Activated T-helper 2 cell treated with anti-CD3 and anti-CD28 coated beads, Interferon-gamma antibody, Interleukin-2, Interleukin-4, amounts not matched to agents 10 μg/mL and 5 μg/mL and 100 μg/mL, durations not matched to agents 14 hours and 24 hours and 36 hours (primary cell): Measurements from ENCODE around the gene PES1. TPM values are rescaled to one million over a fixed set of nuclear protein-coding genes. Genes with fewer than 3 reads are reported as not detected.

Source experiments
- DNase-seq: peaks from one replicate; pipeline ENCODE4 v3.0.0; 2021; ENCODE audit warnings: low spot score
- H3K27ac Mint-ChIP-seq: one replicate; pipeline ENCODE4 v1.8.0; 2021; ENCODE audit warnings: mixed read lengths
- H3K27me3 Mint-ChIP-seq: one replicate; pipeline ENCODE4 v1.8.0; 2021; ENCODE audit warnings: low read depth, mixed read lengths
- H3K36me3 Mint-ChIP-seq: one replicate; pipeline ENCODE4 v1.8.0; 2021; ENCODE audit warnings: low read depth, mixed read lengths
- H3K4me1 Mint-ChIP-seq: one replicate; pipeline ENCODE4 v1.8.0; 2021; ENCODE audit warnings: low read depth, mixed read lengths
- H3K4me3 Mint-ChIP-seq: one replicate; pipeline ENCODE4 v1.8.0; 2021; ENCODE audit warnings: low read depth, mild to moderate bottlenecking, moderate library complexity, mixed read lengths
- H3K9me3 Mint-ChIP-seq: one replicate; pipeline ENCODE4 v1.8.0; 2021; ENCODE audit warnings: mixed read lengths
- intact Hi-C: fragments of 100-400 bp; cut with micrococcal nuclease; formaldehyde crosslinking; loops from one replicate; pipeline ENCODE4 v1.15.1; 2023
- total RNA-seq: library from RNA; stranded (reverse); gene quantifications from 2 replicates; pipeline ENCODE4 v1.2.3, GENCODE V29; 2022

The PES1 gene
- total RNA-seq, 1 donor from 2014 or later = 129 TPM

- Mint-ChIP-seq H3K27me3 (peaks cover 7% of the 10 kb centered on the region), H3K9me3 (no peaks in the 10 kb centered on the region), H3K36me3 (no peaks in the 10 kb centered on the region), H3K4me3 (no peak overlapping the region), H3K4me1 (peaks cover 4% of the 10 kb centered on the region), H3K27ac (no peak overlapping the region)
- DNase-seq = no peak
- intact Hi-C loops = no loop called here
These were observed 56.5 kb downstream of the PES1 start for GRCh38 chr22:30535182-30535581.

GRCh38 chr22:30531651-30532608 is 59.8 kb downstream of the PES1 start:
- H3K27ac Mint-ChIP-seq = no peak overlapping the region
- no peak overlapping the region for H3K4me3 Mint-ChIP-seq
- H3K4me1 Mint-ChIP-seq = peaks cover 4% of the 10 kb centered on the region
- intact Hi-C loops = no loop called here
- H3K9me3 Mint-ChIP-seq = no peaks in the 10 kb centered on the region
- no peaks in the 10 kb centered on the region for H3K27me3 Mint-ChIP-seq
- no peaks in the 10 kb centered on the region for H3K36me3 Mint-ChIP-seq
- no peak for DNase-seq

- H3K4me1 Mint-ChIP-seq = no peaks in the 10 kb centered on the region
- no peaks in the 10 kb centered on the region for H3K36me3 Mint-ChIP-seq
- no peak overlapping the region for H3K27ac Mint-ChIP-seq
- no peak overlapping the region for H3K4me3 Mint-ChIP-seq
- no peaks in the 10 kb centered on the region for H3K9me3 Mint-ChIP-seq
- intact Hi-C loops = no loop called here
- H3K27me3 Mint-ChIP-seq = peaks cover 4% of the 10 kb centered on the region
- no peak for DNase-seq
These were observed 65.1 kb downstream of the PES1 start for GRCh38 chr22:30526656-30527055.

Other genes with a start within 250 kb of the PES1 start
- 287 and 325 TPM in 2 replicates for gene SF3A1, start 235.0 kb downstream of the PES1 start, total RNA-seq
- 3.2 and 4.3 TPM in 2 replicates for gene CCDC157, start 234.9 kb downstream of the PES1 start, total RNA-seq
- 17.2 and 19.3 TPM in 2 replicates for gene RNF215, start 204.5 kb downstream of the PES1 start, total RNA-seq
- gene SEC14L2, start 194.9 kb downstream of the PES1 start, total RNA-seq = 32.7 and 36.2 TPM in 2 replicates
- gene MTFP1, start 166.1 kb downstream of the PES1 start, total RNA-seq = 72.2 and 77.3 TPM in 2 replicates
- not detected in 2 replicates for gene SEC14L3, start 119.9 kb downstream of the PES1 start, total RNA-seq
- gene SEC14L4, start 86.2 kb downstream of the PES1 start, total RNA-seq = not detected in 2 replicates
- 0.05 TPM in 1 of 2 replicates, not detected in the other for gene SEC14L6, start 45.2 kb downstream of the PES1 start, total RNA-seq
- not detected in 2 replicates for gene GAL3ST1, start 17.2 kb downstream of the PES1 start, total RNA-seq
- 0.51 and 0.68 TPM in 2 replicates for gene TCN2, start 15.3 kb upstream of the PES1 start, total RNA-seq
- 8.3 and 9.0 TPM in 2 replicates for gene SLC35E4, start 43.9 kb upstream of the PES1 start, total RNA-seq
- gene DUSP18, start 76.0 kb upstream of the PES1 start, total RNA-seq = 10.5 and 11.2 TPM in 2 replicates
- gene OSBP2, start 103.0 kb upstream of the PES1 start, total RNA-seq = 2.1 and 2.4 TPM in 2 replicates